WERI-Rb-1 (cell line): ENCODE results near the gene ZFP3.
"Not testable (repeated sequence)": the region's sequence is repeated elsewhere in the genome, so short reads cannot be mapped to it uniquely, and the experiment has no call there.

Experiments used
- DNase-seq: peaks from one replicate; pipeline ENCODE4 v3.0.0-alpha.2; 2020
- H3K27ac ChIP-seq: fragments of 250-450 bp; sonication (Bioruptor Pico); 2 replicates; pipeline ENCODE4 v1.5.1; 2020; ENCODE audit warnings: mild to moderate bottlenecking, moderate library complexity
- H3K27me3 ChIP-seq: fragments of 250-450 bp; sonication (Bioruptor Pico); 2 replicates; pipeline ENCODE4 v1.5.1; 2021; ENCODE audit warnings: mild to moderate bottlenecking, low read depth, moderate library complexity; ENCODE audit not compliant: insufficient read depth, severe bottlenecking
- H3K36me3 ChIP-seq: fragments of 250-450 bp; sonication (Bioruptor Pico); 2 replicates; pipeline ENCODE4 v1.5.1; 2020; ENCODE audit warnings: mild to moderate bottlenecking, moderate library complexity
- H3K4me3 ChIP-seq: 2 replicates; pipeline ENCODE4 v1.5.1; 2011; ENCODE audit warnings: low read depth, mild to moderate bottlenecking, control low read depth, low read length
- H3K9me3 ChIP-seq: fragments of 250-450 bp; sonication (Bioruptor Pico); 2 replicates; pipeline ENCODE4 v1.5.1; 2021; ENCODE audit warnings: mild to moderate bottlenecking, moderate library complexity; ENCODE audit not compliant: severe bottlenecking
- TF ChIP-seq, protein P1 (sequence below): IDR thresholded peaks from 2 replicates; pipeline ENCODE4 v1.5.1; 2011; ENCODE audit warnings: low read depth, mild to moderate bottlenecking, control low read depth, inconsistent platforms, low read length

The ZFP3 gene

DNA sequence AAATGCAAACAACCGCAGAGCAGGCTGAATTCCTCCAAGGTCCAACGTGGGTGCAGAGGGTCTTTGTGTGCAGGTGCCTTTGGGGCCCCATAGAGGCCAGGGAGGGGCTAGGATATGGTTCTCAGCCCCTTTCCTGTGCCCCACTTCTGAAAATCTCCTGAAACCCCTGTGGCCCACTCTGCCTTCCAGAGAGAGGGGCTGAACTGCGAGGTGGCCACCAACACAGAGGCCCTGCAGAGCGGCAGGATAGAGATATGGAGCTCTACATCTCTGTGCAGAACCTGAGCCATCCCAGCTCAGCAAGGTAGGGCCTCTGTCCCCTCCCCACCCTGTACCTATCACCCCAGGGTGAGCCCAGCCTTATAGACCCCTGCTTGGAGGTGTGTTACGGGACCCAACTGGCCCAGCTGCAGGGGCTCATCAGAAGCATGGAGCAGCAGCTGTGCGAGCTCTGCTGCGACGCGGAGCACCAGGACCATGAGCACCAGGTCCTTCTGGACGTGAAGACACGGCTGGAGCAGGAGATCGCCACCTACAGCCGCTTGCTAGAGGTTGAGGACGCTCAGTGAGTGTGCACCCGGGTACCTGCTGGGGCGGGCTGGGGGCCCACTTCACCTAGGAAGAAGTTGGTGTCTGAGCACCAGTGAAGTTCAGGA, 43.0 kb downstream of the ZFP3 start:
- no peak overlapping the region for H3K27ac ChIP-seq
- peaks cover 5% of the 10 kb centered on the region for H3K9me3 ChIP-seq
- peak; percentile 3 for DNase-seq
- TF ChIP-seq, protein P1, sequence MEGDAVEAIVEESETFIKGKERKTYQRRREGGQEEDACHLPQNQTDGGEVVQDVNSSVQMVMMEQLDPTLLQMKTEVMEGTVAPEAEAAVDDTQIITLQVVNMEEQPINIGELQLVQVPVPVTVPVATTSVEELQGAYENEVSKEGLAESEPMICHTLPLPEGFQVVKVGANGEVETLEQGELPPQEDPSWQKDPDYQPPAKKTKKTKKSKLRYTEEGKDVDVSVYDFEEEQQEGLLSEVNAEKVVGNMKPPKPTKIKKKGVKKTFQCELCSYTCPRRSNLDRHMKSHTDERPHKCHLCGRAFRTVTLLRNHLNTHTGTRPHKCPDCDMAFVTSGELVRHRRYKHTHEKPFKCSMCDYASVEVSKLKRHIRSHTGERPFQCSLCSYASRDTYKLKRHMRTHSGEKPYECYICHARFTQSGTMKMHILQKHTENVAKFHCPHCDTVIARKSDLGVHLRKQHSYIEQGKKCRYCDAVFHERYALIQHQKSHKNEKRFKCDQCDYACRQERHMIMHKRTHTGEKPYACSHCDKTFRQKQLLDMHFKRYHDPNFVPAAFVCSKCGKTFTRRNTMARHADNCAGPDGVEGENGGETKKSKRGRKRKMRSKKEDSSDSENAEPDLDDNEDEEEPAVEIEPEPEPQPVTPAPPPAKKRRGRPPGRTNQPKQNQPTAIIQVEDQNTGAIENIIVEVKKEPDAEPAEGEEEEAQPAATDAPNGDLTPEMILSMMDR, result no peak
- H3K36me3 ChIP-seq, result no peaks in the 10 kb centered on the region
- H3K4me3 ChIP-seq, result no peak overlapping the region
- no peaks in the 10 kb centered on the region for H3K27me3 ChIP-seq

DNA sequence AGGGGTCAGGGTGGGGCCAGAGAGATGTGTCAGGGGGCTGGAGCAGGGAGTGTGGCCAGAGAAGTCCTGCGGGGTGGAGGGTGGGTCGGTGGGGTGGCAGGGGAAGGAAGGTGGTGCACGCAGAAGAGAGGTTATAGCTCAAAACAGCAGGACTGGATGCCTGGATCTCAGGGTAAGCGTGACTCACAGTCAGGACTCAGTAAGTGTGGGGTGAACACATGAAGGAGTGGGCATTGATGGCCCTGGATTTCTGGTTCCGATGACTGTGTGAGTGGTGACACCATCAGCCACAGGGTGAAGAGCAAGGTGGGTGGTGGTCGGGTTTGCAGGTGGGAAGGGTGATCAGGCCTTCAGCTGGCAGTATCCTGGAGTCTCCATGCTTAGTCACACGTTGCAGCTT, 43.8 kb downstream of the ZFP3 start:
- not testable (repeated sequence) for H3K27me3 ChIP-seq, H3K27ac ChIP-seq, H3K36me3 ChIP-seq, H3K9me3 ChIP-seq
- peak; percentile 3 for DNase-seq
- H3K4me3 ChIP-seq, result peak overlapping the region; percentile 56

DNA sequence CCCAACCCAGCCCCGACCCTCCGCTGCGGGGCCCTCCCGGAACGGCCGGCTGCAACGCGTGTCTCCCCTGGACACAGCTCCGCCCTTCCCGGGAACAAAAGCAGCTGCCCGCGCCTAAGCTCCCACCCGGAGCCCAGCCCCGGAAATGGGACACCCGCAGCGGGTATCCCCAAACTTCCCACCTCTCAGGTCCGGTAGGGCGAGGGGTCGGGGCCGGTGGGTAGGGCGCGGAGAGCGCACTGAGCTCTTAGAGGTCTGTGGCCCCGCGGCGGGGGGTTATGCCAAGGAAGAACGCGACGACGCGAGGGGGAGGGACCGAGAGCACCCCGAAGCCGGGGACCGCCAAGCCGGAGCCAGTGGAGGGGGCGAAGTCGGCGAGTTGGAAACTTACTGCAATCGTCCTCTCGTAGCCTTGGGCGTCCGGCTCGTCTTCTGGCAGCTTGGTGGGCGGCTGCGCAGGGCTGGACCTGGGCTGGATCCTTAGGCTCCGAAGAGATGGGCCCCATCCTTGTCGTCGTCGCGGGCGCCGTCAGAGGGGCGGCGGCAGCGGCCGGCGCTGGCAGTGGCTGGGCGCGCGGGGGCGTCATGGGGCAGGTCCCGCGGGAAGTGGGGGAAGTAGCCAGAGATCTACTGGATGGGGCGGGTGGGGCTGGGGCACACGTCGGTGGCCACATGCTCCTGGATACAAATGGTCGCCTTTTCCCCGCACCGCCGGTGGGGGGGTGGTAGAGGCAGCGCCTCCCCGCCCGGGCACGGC, 44.5 kb downstream of the ZFP3 start:
- DNase-seq, result peak; percentile 22
- peaks cover 5% of the 10 kb centered on the region for H3K9me3 ChIP-seq
- no peaks in the 10 kb centered on the region for H3K36me3 ChIP-seq
- H3K27me3 ChIP-seq, result no peaks in the 10 kb centered on the region
- peak overlapping the region; percentile 56 for H3K4me3 ChIP-seq
- TF ChIP-seq, protein P1, result no peak
- H3K27ac ChIP-seq, result peak overlapping the region; percentile 21

DNA sequence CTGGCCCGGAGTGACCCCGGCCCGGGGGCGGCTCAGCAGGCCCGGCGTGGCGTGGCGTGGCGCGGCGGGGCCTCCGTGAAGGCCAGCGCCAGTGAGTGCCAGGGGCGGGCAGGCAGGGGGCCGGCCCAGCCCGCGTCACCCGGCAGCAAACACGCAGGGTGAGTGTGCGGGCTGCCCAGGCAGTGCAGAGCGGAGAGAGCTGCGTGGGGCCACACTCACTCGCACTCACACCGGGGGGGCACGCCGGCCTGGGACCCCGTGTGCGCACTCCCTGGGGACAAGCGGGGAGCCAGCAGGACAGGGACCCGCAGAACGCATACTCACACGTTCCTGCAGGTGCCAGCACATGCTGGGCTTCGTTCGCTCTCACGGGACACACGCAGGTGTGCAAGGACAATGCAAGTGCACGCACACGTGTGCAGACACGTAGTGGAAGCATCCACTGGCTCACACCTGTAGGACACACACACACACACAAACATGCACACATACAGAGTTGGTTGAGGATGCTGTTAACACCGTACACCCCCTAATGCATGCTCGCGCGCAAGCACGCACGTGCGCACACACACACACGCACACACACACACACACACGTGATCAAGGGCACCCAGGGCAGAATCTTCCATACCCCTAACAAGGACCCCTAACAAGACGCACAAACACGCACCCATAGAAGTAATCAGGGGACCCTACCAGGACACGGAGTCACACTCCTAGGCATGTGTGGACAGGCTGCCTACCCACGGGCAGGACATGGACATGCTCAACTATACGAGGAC, 45.3 kb downstream of the ZFP3 start:
- Histone ChIP-seq H3K27me3 (no peaks in the 10 kb centered on the region), H3K27ac (peak overlapping the region; percentile 41), H3K4me3 (no peak overlapping the region), H3K9me3 (peaks cover 1% of the 10 kb centered on the region), H3K36me3 (no peaks in the 10 kb centered on the region)
- peak; percentile 7 for DNase-seq
- TF ChIP-seq, protein P1, result no peak

DNA sequence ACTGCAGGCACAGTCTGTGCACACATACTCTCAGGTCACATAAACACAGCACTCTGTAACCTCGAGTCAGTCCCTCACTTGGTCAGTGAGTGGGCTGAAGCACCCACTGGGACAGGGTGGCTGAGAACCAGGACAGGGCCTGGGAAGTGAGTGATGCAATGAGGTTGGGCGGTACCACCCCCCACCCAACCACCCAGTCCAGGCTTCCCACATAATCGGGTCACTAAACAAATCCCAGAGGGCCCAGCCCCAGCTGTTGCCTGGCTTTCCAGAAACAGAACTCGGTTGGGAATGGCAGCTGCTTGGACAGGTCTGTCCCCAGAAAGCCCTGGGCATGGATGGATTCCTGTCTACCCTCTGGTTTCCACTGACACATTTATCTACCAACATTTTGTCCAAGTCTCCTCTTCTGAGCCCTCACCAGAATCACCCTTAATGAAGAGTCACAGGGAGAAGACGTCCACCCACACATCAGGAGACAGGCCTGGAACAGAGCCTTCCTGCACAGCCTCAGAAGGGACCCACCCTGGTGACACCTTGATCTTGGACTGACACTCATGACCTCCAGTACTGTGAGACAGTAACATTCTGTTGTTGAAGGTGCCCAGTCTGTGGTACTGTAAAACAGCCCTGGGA, 46.0 kb downstream of the ZFP3 start:
- H3K27me3 ChIP-seq, H3K36me3 ChIP-seq, H3K4me3 ChIP-seq, H3K9me3 ChIP-seq: not testable (repeated sequence)
- H3K27ac ChIP-seq, result peak overlapping the region; percentile 41
- DNase-seq, result peak; percentile 42

DNA sequence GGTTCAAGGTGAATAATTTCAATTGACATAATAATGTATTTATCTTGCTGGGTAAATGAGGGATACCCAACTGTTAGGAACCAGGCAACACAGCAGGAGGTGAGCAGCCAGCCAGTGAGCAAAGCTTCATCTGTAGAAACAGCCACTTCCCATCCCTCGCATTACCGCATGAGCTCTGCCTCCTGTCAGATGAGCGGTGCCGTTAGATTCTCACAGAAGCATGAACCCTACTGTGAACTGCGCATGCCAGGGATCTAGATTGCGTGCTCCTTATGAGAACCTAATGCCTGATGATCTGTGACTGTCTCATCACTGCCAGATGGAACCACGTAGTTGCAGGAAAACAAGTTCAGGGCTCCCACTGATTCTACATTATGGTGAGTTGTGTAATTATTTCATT, 46.6 kb downstream of the ZFP3 start:
- DNase-seq, H3K36me3 ChIP-seq, H3K27me3 ChIP-seq, H3K9me3 ChIP-seq, H3K4me3 ChIP-seq, H3K27ac ChIP-seq: not testable (repeated sequence)
